Activated CD4-positive, CD25-positive, alpha-beta regulatory T cell (primary cell): Measurements from ENCODE around the gene CFAP157.

Source experiments
- DNase-seq, 4 experiments: peaks; one replicate each; lab custom pipeline; 2025; lab: John Stamatoyannopoulos, UW

The CFAP157 gene

DNA sequence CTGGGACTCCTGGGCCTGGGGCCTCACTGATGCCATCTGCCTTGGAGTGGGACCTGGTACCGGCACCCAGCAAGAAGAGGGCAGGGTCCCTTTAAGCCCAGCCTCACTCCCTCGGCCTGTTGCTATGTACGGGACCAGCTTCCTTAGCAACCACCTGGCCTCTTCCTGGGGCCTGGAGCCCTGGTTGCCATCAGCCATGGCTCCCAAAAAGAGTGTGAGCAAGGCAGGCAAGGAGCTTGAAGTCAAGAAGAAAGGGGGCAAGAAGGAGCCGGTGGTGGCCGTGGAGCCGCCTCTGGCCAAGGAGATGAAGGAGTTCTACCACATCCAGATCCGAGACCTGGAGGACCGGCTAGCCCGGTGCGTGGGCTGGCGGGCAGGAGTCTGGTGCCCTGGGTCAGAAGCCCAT, at the start of gene CFAP157:
Gene CFAP157 (plus strand): TSS at position 153 of the 406 bp plus-strand sequence. CDS start 44 bp downstream, at position 197.
- no peak for DNase-seq

DNA sequence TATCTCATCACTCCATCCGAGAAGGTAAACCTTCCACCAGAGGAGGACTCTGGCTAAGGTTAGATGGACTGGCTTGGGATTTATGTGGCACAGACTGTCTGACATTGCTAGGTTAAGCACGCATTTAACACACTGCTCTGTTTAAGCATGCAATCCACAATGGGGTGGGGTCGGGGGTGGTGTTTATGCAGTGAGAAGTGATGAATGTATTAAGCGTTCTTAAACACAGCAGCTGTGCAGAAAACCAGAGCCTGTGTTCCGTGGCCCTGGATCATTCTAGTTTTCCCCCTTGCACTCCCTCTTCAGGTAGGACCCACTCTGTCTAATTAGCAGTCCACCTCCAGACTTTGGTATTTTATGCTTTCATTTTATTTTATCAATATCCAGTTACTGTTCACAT, 48.4 kb upstream of the CFAP157 start:
- no peak for DNase-seq

DNA sequence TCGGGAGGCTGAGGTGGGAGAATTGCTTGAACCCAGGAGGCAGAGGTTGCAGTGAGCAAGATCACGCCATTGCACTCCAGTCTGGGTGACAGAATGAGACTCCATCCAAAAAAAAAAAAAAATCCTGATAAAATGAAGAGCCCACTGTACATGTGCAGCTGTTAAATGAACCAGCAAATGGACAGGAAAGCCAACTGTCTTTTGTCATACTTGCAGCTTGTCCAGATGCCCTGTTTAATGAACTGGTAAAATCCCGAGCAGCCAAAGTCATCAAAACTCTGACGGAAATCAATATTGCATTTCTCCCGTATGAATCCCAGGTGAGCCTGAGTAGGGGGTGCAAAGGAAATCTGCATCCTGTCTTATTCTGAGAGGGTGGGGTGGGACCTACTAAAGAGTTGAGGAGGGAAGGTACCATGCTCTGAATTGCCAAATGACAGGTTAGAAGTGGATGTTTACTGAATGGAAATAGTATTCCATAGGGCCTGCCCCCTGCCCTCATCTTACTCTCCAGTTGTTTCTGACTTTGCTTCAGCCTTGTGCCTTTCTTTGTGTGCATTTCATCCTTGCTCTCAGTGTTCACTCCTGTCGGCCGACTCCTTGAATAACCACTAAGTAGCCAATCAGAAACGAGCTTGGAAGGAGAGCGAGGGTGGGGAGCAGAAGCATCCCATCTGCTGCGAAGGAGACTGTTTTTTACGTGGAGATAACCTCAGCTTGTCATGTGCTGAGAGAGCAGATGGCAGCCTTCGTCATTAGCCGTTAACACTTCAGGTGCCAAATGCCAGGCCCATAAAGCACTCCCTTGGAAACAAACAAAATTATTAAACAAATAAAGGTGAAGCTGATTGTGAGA, 45.7 kb upstream of the CFAP157 start:
- DNase-seq: no peak

DNA sequence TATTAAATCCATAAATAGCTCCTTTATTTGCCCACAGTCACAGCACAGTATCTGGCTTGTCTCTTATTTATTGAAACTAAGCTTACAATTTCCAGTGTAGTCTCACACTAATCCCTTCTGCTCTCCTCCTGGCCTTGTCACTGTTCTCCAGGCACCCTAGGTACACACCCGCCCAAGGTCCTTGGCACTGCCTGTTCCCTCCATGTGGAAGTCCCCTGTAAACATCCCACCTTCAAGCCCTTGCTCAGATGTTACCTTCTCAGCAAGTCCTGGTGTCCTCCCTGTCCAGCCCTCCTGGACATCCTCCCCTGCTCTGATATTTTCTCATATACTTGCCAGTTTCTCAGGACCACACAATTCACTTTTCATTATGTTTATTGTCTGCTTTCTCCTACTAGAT, 44.2 kb upstream of the CFAP157 start:
- DNase-seq: no peak

DNA sequence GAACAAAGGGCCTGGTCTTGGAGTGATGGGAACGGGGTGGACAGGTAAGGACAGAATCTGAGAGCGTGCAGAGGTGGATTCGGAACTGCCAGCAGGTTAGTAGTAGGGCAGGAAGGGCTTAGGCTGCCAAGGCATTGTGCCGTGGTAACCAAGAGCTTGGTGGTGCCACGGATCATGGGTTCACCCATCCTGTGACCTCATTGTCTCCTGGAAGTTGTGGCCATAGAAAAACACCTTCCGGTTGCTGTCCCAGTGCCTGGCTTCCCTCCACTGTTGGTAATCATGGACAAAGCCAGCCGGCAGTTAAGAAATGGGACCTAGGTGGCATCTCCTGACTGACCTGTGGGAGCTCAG, 42.5 kb upstream of the CFAP157 start:
- DNase-seq: no peak

DNA sequence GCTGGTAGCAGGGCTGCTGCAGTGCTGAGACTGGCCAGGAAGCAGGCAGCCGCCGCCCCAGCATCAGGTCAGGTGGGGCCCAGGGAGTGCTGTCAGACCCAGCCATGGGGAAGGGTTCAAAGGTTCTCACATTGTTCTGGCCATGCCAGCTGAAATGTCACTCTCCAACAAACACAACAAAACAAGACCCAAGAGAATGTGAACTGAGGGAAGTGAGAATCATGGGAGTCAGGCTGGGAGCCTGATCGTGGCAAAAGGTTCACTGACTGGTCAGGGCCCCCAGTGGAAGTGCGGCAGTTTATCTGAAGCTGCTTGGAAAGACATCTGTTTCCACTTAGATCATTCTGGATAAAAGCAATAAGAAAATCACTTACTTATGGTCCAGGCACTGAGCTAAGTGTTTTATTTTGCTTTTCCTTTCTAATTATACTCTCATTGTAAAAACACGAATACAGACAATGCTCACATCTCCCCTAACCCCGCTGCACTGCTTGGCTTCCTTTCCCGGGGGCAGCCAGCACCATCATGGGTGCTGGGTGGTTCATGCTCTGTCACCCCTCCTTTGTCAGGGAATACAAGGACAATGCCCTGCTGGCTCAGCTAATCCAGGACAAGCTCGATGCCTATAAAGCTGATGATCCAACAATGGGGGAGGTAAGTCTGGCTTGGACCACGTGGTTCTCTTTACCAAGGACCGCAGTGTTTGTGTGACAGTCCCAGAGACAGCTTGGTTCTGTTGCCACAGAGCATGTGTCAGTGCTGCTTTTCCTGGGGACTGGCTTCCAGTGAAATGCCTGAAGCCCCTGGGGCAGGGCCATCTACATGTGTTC, 41.9 kb upstream of the CFAP157 start:
- DNase-seq: no peak

DNA sequence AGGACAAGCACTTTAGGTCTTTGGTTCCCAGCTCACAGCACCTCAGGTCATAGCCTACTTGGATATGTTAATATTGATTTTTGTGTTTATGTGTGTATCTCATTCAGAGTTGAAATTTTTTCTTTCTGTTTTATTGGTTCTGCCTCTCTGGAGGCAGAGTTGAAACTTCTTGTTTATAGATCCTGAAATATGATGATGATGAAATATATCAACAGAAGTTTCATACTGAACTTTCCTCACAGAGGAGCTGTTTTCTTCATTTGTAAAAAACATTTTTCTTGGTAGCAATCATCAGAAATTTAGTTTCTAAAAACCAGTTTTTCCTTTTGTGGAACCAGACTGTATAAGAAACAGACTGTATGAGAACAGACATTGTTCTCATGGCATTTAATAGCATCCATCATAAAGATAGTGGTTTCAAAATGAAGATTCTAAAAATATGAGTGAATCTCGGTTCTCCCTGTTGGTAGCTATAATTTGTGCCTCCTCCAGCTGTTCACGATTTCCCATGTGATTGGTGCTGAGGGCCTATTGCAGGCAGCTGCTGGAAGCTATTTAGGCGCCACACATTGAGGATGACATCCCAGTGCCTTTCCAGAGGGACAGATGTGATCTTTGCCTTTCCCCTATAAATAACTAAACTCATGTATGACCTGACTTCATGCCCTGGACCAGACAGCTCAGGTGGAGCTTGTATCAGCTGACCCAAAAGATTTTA, 39.5 kb upstream of the CFAP157 start:
- DNase-seq: no peak

DNA sequence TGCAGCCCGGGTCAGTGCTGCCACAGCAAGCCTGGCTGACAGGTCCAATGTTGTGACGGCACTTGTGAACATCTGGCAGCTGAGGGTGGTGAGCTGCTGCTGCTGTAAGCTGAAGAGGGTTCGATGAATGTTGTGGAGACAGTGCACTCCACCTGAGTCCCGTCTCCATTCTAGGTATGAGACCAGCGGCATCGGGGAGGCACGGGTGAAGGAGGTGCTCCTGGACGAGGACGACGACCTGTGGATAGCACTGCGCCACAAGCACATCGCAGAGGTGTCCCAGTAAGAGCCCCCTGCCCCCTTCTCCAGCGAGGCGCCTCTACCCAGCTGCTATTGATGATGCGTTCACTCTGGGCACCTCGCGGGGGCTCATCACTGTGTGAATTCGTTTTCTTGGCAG, 38.9 kb upstream of the CFAP157 start:
- DNase-seq: no peak

DNA sequence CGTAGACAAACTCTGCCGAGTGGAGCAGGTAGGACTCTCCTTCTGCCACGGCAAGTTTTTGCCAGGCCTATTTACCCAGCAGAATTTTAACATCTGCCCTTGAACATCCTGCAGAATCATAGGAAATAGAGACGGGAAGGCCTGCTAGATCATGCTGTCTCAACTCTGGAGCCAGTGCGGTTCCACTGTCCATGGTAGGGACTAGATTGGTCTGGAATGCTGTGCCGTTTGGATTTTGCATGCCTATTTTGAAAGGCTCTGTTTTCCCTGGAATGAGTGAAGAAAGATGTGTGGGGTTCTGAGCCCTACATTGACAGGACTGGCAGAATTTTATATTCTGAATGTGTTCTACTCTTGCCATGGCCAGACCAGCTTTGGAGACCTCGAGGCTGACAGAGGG, 33.6 kb upstream of the CFAP157 start:
- no peak for DNase-seq

DNA sequence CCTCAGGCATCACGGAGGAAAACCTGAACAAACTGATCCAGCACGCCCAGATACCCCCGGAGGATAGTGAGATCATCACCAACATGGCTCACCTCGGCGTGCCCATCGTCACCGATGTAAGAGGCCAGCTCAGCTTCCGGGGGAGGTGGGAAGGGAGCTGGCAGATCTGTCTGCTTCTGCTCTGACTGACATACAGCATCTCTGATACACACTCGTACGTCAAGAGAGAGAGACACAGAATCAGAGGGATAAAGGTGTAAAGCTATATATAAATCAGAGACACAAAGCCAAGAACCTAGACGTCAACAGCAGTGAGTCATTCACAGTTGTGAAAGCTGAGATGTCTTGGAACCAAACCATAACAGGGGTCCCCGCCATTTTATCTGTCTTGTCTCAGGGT, 30.1 kb upstream of the CFAP157 start:
- no peak for DNase-seq

DNA sequence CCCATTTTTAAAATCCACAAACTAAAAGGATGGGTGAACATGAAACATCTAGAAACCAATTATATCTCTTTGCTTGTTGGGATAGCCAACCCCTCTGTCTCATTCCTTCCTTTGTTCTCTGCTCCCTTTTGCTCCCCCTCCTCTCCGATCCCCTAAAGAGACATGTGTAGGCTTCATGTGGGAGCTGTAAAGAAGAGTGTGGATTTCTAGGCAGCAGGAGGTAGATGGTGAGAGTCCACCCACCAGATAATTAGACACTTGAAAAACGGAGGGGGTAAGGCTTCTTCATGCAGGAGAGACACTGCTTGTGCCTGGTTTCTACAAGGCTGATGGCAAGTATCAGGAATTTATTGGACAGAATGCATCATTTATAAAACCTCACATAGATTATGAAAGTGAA, 27.3 kb upstream of the CFAP157 start:
- no peak for DNase-seq

DNA sequence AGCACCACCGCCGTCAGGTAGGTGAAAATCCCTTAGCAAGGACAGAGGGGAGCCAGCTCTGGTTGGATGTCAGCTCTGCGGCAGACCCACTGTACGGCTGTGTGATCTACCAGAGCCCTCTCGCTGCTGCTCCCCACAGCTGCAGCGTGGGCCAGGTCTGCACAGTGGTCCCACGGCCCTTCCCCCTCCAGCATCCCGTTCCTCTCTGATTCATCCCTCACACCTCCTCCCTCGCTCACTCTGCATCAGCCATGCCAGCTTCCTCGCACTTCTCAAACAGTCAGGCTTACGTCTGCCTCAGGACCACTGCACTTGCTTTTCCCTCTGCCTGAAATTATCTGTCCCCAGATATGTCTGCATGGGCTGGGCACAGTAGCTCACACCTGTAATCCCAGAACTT, 26.6 kb upstream of the CFAP157 start:
- DNase-seq: no peak

DNA sequence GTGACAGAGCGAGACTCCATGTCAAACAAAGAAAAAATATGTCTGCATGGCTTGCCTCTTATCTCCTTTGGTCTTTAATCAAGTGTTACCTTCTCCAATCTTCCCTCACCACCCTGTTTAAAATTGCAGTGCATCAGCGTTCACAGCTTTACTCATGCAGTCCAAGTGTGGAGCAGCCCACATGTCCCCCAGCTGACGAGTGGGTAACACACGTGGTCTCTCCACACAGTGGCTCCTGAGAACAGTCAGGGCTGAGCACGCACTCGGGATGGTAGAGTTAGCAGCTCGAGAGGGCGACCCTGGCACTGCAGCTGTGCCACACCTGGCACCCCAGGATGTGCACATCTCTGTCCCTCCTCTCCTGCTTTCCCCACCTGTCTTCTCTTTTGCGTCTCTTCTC, 25.9 kb upstream of the CFAP157 start:
- no peak for DNase-seq

DNA sequence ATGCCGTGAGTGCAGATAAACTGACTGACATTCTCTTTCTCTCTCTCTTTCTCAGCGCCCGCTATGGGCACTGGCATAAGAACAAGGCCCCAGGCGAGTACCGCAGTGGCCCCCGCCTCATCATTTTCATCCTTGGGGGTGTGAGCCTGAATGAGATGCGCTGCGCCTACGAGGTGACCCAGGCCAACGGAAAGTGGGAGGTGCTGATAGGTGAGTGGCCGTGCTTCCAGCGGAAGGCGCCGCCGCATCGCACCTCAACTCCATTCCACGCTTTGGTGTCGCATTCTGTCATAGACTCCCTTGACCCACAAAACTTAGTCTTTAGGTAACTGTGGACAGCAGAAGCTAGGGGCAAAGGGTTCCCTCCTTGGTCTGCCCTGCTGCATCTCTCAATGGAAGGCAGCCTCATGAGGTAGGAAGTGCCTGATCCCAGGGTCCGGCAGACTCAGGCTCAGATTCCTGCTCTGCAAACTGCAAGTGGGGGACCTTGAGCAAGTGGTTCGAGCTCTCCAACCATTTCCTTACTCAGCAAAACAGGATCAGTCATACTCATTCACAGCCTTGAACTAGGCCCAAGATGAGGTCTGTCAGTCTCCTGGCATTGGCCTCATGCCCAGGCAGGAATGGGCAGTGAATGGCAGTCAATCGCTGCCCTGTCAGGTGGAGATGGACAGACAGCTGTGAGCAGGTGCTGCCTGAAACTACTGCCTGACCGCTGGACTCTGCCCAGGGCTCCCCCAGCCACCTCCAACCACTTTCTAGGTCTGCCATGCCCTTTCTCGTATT, 24.2 kb upstream of the CFAP157 start:
- no peak for DNase-seq

DNA sequence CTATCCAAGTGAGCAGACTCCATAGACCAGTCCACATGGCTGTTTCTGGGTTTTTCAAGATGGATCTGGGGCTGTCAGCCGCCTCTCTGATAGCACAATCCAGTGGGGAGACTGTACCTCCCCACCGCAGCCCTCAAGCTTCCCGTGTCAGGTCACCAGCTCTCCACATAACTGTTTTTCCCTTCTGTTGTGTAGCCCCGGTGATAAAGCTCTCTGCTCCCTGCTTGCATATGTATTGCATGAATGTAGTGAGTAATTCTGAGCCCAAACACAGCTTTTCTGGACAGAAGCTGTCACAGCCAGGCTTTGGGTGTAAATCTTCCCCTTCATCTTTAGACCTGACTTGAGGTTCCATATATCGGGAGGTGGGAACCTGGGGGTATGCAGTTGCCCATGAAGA, 23.1 kb upstream of the CFAP157 start:
- DNase-seq: no peak

DNA sequence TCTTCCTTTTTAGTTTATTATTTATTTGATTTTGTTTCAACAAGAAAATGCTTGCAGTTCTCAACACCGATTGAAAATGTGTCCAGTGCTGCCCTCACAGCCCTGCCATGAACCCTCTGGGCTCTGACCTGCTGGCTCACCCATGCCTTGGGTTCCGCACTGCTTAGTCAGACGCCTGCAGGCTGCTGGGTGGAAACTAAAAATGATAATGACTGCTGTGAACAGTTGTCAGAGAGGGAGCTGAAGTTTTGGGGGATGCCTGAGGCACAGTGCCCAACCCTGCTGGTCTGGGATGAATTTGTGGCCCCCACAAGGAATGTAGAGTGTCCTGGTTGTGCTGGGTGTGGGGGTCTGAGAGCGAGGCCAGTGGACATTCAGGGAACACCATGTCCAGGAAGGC, 22.2 kb upstream of the CFAP157 start:
- no peak for DNase-seq

DNA sequence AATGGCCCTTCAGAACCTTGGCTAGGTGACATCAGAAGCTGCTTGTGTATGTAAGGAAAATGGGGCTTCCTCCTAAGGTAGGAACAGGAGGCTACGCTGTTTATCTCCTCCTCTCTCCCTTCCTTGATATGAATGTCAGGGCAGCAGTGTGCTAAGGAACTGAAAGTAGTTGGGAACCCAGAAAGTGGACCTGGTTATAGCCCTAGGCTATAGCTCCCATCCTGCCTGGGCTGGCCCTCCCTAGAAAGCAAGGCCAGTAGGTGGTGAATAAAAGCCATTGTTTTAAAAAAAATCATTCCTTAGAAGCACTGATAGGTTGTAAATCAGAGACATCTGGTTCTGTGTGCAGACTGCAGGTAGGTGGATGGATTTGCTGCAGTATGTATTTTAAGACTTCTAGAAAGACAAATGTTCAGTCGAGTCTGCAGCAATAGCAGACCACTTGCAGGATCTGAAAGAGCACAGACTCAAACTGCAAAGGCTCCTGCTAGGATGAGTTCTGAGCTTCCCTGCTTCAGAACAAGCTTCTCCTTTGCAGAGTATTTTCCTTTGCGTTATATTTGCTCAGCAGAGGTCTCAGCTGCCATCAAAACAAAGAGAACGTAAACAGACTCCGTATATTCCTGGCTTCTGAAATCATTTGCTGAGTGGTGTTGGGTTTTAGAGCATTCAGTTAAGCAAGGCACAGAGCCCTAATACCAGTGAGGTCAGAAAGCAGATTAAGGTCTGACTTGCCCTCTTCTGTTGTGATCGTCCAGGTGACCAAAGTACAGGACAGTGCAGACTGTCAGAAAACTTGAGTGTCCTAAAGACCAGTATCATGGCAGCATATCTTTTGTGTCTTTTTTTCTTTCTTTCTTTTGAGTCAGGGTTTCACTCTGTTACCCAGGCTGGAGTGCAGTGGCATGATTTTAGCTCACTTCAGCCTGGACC, 20.1 kb upstream of the CFAP157 start:
- no peak for DNase-seq

DNA sequence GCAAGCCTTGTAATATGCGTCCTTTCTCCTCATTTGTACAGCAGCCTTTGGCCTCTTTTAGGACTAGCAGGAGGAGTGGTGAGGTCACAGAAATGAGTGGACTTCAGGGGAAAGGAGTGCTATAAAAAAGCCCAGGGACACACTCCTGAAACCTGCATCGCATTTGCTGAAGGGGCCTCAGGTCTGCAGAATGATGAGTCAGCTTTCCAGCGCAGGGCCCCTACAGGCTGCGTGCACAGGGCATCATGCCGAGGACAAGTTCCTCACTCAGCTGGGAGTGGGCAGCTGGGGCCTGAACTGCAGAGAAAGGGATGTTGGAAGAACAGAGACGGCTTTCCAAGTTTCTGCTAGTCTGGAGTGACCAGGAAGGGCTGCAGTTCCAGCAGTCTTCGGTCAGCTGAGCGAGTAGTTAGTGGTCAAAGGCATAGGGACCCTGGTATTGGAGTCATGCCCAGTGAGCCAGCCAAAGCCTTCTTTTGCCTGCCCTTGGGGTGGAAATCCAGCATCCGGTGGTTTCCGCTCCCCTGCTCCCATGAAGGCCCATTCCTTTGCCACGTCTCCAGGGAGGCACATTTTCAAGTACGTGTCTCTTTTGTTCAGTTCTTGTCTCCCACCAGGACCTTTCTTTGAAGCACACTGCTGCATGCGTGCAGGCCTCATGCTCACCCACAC, 17.3 kb upstream of the CFAP157 start:
- DNase-seq: no peak

DNA sequence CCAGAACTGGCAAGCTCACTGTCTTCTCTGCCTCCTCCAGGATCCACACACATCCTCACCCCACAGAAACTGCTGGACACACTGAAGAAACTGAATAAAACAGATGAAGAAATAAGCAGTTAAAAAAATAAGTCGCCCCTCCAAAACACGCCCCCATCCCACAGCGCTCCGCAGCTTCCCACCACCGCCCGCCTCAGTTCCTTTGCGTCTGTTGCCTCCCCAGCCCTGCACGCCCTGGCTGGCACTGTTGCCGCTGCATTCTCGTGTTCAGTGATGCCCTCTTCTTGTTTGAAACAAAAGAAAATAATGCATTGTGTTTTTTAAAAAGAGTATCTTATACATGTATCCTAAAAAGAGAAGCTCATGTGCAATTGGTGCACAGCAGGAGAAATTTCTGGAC, 16.1 kb upstream of the CFAP157 start:
- no peak for DNase-seq

DNA sequence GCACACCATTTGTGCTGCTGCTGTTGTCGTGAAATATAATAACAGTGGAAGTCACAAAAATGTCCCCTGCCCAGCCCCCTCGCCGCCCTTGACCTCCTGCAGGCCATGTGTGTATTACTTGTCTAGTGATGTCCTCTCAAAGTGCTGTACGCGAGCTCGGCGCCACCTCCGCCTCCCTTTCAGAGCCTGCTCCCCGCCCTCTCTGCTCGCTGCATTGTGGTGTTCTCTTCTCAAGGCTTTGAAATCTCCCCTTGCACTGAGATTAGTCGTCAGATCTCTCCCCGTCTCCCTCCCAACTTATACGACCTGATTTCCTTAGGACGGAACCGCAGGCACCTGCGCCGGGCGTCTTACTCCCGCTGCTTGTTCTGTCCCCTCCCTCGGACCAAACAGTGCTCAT, 14.7 kb upstream of the CFAP157 start:
- no peak for DNase-seq
